ENCODE measurements around the gene TINAGL1.

Gene TINAGL1

DNA sequence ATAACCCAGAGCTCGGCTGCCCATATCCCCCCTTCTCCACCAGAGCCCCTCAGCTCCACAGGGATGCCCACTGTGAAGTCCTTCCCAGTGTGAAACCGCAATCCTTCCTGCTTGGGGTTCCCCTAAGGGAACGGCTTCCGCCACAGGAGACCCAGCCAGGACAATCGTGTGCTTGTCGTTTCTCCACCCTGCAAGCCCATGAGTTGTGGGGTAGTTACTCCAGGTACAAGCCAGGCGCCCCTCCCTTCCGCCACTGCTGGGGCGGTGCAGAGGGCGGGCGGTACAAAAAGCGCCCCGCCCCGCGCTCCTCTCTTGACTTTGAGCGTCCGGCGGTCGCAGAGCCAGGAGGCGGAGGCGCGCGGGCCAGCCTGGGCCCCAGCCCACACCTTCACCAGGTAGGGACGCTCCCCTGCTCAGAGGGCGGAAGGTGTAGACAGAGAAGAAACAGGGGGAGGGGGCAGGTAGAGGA is at the start of gene TINAGL1:
Gene TINAGL1 (plus strand): TSS at position 315 of the 469 bp plus-strand sequence. CDS start 634 bp downstream, outside the sequence.
- no peak for DNase-seq (ENCODE audit: low spot score)

- DNase-seq (ENCODE audit: low spot score) = no peak
Measured at GRCh38 chr1:31529999-31530684, 46.2 kb upstream of the TINAGL1 start.

GRCh38 chr1:31531177-31531999 is 44.9 kb upstream of the TINAGL1 start:
- peak; percentile 36 for DNase-seq (ENCODE audit: low spot score)

- DNase-seq (ENCODE audit: low spot score) = no peak
Measured at GRCh38 chr1:31532173-31532572, 44.1 kb upstream of the TINAGL1 start.

- no peak for DNase-seq (ENCODE audit: low spot score)
Measured at GRCh38 chr1:31535561-31535960, 40.8 kb upstream of the TINAGL1 start.

DNA sequence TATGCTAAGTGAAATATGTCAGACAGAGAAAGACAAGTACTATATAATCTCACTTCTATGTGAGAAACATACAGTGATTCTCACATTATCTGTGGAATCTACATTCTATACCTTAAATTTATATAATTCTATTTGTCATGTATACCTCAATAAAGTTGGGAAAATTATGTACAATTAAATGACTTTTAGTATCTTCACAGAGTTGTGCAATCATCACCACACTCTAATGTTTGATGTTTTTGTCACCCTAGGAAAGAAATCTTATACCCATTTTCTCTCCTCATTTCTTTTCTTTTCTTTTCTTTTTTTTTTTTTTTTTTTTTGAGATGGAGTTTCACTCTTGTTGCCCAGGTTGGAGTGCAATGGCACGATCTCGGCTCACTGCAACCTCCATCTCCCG is 37.0 kb upstream of the TINAGL1 start:
- no peak for DNase-seq (ENCODE audit: low spot score)

- no peak for DNase-seq (ENCODE audit: low spot score)
Measured at GRCh38 chr1:31541194-31541593, 35.1 kb upstream of the TINAGL1 start.

DNA sequence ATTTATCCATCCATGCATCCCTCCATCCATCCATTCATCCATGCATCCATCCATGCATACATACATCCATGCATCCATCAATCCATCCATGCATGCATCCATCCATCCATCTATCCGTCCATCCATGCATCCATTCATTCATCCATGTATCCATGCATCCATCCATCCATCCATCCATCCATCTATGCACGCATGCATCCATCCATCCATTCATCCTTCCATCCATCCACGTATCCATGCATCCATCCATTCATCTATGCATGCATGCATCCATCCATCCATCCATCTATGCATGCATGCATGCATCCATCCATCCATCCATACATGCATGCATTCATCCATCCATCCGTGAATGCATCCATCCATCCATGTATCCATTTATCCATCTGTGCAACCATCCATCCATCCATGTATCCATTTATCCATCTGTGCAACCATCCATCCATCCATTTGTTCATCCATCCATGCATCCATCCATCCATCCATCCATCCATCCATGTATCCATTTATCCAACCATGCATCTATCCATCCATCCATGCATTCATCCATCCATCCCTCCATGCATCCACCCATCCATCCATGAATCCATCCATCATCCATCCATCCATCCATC is 30.3 kb upstream of the TINAGL1 start:
- DNase-seq (ENCODE audit: low spot score) = no peak

GRCh38 chr1:31548534-31548906 is 27.8 kb upstream of the TINAGL1 start:
- DNase-seq (ENCODE audit: low spot score) = no peak

GRCh38 chr1:31548907-31549808 is 27.2 kb upstream of the TINAGL1 start:
- peak; percentile 84 for DNase-seq (ENCODE audit: low spot score)

GRCh38 chr1:31549809-31550620 is 26.3 kb upstream of the TINAGL1 start:
- no peak for DNase-seq (ENCODE audit: low spot score)

DNA sequence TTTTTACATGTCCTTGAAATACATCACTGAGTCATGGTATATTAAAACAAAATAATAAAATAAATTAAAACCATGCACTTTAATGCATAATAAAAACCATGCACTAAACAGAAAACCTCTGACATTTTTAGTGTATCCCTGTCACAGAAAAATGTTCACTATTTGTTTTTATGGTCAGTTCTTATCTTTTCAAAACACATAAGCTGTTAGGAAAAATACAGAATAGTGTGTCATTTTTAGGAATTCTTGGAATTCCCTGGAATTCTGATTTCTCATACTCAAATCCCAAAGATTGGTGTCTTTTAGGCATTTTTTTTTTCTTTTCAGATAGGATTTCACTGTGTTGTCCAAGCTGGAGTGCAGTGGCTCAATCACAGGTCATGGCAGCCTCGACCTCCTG is 25.1 kb upstream of the TINAGL1 start:
- no peak for DNase-seq (ENCODE audit: low spot score)

DNA sequence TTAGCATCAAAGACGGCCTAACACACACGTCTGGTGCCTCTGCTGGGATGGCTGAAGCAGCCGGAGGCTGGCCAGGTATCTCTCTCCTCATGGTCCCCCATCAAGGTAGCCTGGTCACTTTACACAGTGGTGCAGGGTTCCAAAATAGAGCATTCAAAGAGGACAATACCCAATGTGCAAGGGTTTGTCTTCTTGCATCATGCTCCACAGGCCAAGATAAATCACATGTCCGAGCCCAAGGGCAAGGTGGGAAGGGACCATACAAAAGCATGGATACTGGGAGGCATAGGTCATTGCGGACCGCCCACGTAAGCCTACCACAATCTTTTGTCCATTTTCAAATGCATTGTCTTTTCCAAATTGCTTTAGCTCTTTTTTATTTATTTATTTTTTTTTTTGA is 23.8 kb upstream of the TINAGL1 start:
- DNase-seq (ENCODE audit: low spot score) = no peak

DNA sequence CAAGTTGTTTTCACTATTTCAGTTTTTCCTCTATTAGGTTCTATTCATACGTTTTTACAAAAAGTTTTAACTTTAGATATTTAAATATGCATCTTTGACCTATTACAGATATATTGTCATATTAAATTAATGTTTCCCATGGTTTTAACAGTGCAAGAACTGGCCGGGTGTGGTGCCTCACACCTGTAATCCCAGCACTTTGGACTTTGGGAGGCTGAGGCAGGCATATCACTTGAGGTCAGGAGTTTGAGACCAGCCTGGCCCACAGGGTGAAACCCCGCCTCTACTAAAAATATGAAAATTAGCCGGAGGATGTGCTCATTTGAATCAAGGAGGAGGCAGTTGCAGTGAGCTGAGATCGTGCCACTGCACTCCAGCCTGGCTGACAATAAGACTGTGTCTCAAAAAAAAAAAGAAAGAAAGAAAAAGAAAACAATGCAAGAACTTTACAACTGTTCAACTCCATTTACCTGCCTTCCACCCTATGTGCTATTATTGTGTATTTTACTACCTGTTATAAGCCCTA is 19.8 kb upstream of the TINAGL1 start:
- no peak for DNase-seq (ENCODE audit: low spot score)

GRCh38 chr1:31559715-31560114 is 16.6 kb upstream of the TINAGL1 start:
- DNase-seq (ENCODE audit: low spot score) = no peak

DNA sequence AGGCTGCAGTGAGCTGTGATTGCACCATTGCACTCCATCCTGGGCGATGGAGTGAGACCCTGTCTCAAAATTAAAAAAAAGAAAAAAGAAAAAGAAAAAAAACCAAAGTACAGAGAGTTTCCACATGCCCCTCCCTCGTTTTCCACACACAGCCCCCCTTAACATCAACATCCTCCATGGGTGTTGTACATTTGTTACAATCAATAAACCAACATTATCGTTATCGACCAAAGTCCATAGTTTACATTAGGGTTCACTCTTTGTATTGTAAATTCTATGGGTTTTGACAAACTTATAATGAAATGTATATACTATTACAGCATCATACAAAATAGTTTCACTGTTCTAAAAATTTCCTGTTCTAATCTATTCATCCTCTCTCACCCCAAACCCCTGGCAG is 15.9 kb upstream of the TINAGL1 start:
- no peak for DNase-seq (ENCODE audit: low spot score)

- DNase-seq (ENCODE audit: low spot score) = no peak
Measured at GRCh38 chr1:31562707-31563360, 13.5 kb upstream of the TINAGL1 start.

- DNase-seq (ENCODE audit: low spot score) = no peak
Measured at GRCh38 chr1:31564606-31564989, 11.7 kb upstream of the TINAGL1 start.

GRCh38 chr1:31567956-31568570 is 8.3 kb upstream of the TINAGL1 start:
- DNase-seq (ENCODE audit: low spot score) = no peak
